Right hindlimb (tissue), 1 donor: Measurements from ENCODE around the gene MAMLD1.
A peak's percentile ranks its signal among the peaks of the same experiment; 100 is the strongest.

Source experiments
- DNase-seq: peaks from one replicate; pipeline ENCODE4 v3.0.0-alpha.2; 2018

Gene MAMLD1

GRCh38 chrX:150504397-150505182 is 141.5 kb downstream of the MAMLD1 start:
- no peak for DNase-seq

GRCh38 chrX:150506020-150506419 is 142.9 kb downstream of the MAMLD1 start:
- no peak for DNase-seq

DNA sequence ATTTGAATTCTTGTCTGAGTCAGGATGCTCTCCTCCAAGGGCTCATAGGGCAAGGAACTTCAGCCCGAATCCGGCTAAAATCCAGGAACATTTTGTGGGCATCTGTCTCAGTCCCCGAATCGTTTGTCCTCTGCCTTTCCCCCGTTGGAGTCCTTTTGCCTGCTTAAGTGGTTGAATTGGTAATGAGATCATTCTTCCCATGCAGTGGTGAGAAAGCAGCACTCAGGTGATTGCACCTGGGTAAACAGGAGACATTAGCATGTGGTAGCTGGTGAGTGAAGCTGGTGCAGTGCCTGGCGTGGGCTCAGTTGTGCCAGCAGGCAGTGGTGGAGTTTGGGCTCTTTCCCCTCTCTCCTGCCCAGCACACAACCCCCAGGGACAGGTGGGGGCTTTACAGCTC is 143.4 kb downstream of the MAMLD1 start:
- DNase-seq: no peak

DNA sequence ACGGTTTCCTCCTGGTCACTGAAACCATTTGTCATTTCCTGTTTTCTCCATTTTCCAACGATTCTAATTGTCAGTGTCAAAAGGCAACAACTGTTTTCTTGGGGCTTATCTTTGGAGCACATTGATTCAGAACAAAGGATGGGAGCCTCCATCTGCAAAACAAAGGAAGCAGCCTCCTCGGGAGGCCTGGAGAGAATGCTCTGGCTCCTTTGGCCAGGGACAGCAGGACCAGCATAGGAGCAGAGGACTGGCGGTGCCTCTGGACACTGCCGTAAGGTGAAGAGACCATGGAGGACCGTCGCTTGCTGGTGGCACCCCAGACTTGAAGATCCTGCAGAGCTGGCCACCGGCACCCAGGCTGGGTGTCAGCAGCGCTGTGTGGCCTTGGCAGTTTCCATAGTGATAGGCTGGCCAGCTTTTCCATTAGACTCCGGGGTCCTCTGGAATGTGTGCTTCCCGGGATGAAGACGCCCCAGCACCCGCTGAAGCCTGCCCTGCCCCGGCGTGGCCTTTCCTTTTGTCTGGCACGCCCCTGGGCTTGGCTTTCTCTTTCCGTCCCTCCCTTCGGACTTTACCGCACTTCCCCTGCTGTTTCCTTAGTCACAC is 144.2 kb downstream of the MAMLD1 start:
- no peak for DNase-seq

DNA sequence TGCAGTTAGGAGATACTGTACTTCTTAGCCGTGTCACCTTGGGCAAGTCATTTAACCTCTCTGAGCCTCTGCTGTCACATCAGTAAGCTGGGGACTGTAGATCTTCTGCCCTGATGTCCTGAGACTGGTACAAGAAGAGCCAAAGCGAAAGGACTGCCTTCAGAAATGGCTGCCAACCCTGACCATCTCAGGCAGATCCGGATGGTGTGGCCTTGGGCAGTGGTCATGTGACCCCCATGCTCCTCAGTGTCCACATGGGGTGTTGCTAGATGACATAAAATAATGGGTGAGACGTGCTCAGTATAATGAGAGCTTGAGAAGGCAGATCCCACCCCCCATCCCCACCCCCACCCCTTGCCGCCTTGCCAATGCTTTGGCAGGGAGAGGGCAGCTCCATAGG is 144.9 kb downstream of the MAMLD1 start:
- DNase-seq: no peak

DNA sequence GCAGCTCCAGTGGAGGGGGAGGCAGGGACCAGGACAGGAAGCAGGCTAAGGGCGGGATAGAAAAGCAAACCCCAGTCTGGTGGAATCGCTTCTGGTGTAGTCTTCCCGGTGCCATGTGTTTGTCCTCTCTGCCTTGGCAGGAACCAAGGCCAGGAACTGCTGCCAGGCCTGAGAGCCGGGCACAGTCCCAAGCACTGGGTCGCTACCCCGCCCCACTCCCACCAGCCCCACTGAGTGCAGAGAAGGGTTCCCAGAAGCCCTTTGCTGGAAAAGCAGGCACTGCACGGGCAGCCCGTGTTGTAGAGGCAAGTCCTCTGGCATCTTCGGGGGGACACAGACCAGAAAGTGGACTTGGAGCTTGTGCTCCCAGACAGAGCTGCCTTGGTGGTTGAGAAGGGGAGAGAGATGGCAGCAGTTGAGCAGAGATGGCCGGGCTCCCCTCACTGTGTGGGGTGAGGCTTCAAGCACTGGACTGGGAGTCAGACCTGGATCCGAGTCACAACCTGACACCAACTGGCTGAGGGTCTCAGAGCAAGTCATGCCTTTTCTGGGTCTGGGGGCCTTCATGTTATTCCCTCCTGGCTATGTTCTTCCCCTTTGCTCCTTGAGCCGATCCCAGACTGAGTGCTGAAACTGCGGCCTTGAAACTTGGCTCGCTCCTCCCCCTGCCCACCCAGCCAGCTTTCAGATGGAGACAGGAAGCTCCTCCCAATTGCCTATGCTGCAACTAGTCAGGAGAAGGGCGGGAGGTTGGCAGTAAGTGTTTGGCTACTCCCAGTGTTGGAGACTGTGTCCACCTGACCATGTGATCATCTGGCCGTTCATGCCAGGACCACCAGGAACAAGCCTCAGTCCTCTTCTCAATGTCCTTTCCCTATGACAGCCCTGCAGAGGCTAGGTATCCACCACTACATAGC is 145.6 kb downstream of the MAMLD1 start:
- peak; percentile 73 for DNase-seq

DNA sequence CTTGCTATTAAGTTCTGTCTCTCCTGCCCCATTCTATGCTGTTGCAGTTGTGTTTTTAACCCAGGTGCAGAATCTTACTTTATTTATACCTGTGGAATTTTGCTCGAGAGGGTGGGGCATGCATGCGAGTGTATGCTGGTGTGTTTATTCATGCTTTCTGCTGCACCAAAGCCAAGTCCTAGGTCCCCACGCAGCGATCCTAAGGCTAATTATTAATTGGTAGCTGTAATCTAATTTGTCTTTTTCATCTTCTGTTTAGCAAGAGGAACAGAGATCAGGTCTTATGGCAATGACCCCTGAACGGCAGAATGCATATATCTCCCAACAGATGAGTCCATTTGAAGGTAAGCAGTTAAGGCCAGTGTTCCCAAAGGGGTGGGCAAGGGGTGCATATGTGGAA is 146.6 kb downstream of the MAMLD1 start:
- no peak for DNase-seq

- no peak for DNase-seq
Measured at GRCh38 chrX:150512461-150512901, 149.4 kb downstream of the MAMLD1 start.

DNA sequence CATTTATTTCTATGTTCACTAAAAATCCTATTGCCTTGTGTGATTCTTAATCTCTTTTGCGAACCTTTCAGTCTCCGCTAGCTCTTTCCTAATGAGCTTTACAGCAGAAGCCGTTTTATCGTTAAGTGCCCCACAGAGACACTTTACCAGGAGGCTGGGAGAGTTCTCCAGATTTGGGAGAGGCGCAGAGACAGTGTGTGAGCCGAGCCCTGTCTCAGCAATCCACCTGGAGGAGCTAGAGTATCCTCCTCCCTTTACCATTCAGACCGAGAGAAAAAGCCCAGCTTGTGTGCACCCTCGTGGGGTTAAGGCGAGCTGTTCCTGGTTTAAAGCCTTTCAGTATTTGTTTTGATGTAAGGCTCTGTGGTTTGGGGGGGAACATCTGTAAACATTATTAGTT is 150.4 kb downstream of the MAMLD1 start:
- no peak for DNase-seq

DNA sequence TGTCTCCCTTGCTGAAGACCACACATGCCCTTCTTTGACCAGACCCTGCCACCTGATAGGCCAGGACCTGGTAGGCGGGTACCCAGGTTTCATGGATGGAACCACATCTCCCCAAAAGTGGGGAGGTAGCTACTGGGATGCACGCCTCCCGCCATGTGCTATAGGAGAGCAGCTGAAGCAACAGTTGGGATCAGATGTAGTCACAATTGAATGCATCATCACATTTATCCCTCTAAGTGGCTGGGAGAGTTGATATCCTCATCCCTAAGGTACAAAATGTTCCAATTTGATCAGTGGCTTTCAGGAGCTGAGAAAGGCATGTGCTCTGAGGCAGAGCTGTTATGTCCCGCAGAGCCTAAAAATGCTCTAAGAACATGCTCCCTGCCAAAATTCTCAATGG is 151.3 kb downstream of the MAMLD1 start:
- no peak for DNase-seq

- no peak for DNase-seq
Measured at GRCh38 chrX:150515801-150516200, 152.7 kb downstream of the MAMLD1 start.

DNA sequence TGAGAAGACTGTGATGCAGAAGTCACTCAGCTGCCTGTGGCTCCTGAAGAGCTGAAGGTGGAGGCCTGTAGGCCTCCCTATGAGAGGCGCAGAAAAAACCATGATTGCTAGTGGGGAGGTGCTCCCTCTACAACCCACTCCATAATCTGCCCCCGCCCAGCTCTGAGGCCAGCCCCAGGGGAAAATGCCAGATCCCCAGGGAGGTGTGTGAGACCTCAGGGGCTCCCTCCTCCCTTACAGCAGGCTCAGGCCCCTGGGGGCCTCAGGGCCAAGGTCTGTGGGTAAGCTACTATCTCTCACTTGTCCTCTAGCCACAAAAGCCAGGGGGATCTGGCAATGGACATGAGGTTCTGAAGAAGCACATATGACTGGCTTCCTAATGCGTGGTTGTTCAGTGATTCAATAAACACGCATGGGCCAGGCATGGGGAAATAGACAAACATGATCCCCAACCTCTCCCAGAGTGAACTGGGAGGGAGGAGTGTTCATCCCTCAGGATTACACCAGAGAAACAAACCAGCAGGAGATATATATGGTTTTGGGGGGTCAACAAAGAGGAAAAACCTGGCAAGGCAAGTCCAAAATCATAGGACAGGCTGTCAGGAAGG is 154.3 kb downstream of the MAMLD1 start:
- no peak for DNase-seq

- DNase-seq: no peak
Measured at GRCh38 chrX:150522494-150522893, 159.4 kb downstream of the MAMLD1 start.

DNA sequence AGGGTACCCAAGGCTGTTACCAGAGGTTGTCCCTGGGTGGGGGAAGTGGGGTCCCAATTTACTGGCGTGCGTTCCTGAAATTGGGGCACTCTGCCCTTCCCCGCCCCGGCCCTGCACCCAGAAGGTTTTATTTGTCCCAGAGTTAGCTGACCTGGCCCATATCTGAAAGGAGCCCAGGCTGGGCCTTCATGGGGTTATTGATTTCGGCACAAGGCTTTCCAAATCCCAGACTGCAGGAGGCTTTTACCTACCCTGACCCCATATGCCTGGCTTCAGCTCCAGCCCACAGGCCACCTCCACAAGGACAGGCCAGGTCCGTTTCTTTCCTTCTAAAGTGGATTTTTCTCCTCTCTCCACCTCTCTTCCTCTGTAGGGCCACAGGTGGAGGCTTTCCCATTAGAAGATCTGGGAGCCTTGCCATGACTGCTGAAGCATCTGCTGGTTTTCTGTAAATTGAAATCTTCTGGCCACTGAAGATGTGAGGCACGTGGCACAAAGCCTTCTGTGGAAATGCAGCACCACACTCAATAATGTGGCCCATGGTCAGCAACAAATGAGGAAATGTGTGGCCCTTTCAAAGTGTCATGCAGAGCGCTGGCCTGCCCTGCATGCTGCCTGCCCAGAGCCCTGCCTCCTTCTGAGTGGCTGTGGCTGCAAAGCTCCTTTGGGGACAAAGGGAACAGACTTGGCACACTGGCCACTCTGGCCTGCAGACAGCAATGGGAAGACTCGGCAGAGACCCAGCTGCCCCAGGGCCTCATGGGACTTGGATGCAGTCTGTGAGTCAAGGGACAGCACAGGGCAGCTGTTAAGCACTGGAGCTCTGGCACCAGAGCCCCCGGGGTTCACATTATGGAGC is 162.2 kb downstream of the MAMLD1 start:
- DNase-seq: no peak

GRCh38 chrX:150526692-150527091 is 163.6 kb downstream of the MAMLD1 start:
- DNase-seq: no peak

GRCh38 chrX:150527108-150527507 is 164.0 kb downstream of the MAMLD1 start:
- DNase-seq: no peak

DNA sequence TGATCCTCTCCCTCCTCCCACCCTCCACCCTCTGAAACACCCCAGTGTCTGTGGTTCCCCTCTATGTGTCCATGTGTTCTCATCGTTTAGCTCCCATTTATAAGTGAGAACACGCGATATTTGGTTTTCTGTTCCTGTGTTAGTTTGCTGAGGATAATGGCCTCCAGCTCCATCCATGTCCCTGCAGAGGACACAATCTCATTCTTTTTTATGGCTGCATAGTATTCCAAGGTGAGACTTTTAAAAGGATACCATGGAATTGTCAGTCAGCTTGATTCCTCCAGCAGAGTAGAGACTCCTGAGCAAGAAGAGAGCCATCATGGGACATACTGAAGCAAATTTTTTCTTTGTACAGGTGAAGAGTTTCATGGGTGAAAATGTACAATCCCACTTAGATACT is 166.5 kb downstream of the MAMLD1 start:
- no peak for DNase-seq

DNA sequence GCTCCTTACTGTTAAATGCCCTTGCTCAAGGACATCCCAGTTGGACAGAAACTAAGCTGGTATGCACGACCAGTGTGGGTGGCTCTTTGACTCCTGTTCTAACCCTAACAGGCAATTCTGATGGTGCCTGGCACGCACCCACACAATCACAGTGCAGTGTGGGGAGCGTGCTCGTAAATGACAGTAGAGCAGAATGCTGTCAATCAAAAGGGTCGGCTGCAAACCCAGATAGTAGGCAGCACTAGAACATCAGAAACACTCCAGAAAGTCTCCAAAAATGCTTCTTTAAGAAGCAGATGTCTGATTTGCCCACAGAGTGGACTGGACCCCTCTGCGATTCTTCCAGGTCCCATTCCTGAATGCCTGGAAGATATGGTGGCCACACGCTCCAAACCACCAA is 167.7 kb downstream of the MAMLD1 start:
- DNase-seq: no peak

GRCh38 chrX:150531467-150531866 is 168.3 kb downstream of the MAMLD1 start:
- no peak for DNase-seq

DNA sequence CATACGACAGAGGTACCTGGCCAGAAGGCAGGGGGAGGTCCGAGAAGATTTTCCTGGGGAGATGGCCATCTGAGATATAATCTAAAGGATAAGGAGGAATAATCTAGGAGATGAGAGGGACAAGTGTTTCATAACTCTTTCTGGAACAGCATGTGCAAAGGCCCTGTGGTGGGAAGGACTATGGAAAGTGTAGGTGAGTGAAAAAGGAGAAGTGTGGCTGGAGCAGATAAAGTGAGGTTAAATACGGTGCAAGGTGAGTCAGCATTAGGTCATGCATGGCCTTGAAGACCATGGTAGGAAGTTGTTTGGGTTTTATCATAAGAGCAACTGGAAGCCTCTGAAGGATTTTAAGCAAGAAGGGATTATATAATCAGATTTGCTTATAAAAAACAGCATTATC is 170.7 kb downstream of the MAMLD1 start:
- no peak for DNase-seq

- DNase-seq: no peak
Measured at GRCh38 chrX:150536455-150537116, 173.5 kb downstream of the MAMLD1 start.

DNA sequence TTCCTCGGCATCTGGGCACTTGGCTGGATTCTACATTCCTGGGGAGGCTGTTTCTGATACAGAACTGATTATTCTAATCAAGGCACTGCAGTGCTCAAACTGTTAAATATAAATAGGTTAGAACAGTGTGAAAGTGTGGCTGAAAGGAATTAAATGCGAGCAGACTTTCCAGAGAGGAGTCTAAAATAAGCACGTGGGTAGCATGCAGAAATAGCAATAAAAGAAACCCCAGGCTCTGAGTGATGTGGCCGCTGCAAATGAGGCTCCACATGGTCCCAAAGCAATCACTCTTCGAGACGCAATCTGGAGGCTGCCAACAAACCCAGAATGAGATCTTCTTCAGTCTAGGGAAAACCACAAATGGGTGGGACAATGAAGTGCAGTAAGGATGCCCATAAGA is 174.7 kb downstream of the MAMLD1 start:
- no peak for DNase-seq
